Testis (tissue), 2 donors: ENCODE results near the gene DOK5.

ENCODE experiments used
- POLR2A ChIP-seq: fragments of 450-650 bp; IDR thresholded peaks from one replicate; pipeline ENCODE4 v1.6.1; 2017; ENCODE audit warnings: antibody characterized with exemption, mild to moderate bottlenecking, moderate library complexity
- TF ChIP-seq, protein P1 (sequence below), 3 experiments: fragments of 450-650 bp in 2 of 3; fragments of 200-600 bp in 1 of 3; sonication (generic) in 1 of 3; IDR thresholded peaks; one replicate each; pipeline ENCODE4 v1.5.1; 2016 to 2019; ENCODE audit warnings: antibody characterized with exemption in 3 of 3, mild to moderate bottlenecking in 2 of 3, moderate library complexity in 1 of 3

DNA sequence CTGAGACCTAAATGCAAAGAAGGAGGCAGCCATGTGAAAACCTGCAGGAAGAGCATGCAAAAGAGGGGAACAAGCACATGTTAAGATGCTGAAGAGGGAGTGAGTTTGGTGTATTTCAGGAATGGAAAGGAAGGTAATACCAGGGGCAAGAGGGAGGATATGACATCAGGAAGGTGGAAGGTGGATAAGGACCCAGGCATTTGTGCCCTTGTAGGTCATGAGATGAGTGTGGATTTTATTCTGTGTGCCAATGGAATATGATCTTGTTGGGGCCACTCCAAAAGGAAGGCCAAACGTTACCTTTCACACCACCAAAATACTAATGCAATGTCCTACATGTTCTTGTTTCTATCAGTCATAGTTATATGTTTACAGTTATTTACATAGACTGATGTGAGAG lies 17.2 kb upstream of the DOK5 start:
- TF ChIP-seq, protein P1, sequence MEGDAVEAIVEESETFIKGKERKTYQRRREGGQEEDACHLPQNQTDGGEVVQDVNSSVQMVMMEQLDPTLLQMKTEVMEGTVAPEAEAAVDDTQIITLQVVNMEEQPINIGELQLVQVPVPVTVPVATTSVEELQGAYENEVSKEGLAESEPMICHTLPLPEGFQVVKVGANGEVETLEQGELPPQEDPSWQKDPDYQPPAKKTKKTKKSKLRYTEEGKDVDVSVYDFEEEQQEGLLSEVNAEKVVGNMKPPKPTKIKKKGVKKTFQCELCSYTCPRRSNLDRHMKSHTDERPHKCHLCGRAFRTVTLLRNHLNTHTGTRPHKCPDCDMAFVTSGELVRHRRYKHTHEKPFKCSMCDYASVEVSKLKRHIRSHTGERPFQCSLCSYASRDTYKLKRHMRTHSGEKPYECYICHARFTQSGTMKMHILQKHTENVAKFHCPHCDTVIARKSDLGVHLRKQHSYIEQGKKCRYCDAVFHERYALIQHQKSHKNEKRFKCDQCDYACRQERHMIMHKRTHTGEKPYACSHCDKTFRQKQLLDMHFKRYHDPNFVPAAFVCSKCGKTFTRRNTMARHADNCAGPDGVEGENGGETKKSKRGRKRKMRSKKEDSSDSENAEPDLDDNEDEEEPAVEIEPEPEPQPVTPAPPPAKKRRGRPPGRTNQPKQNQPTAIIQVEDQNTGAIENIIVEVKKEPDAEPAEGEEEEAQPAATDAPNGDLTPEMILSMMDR (IDR thresholded peaks at IDR 0.05) = no peak
- no peak for TF ChIP-seq POLR2A
